Endothelial cell (in vitro differentiated cells): ENCODE measurements around the gene ZBTB12. TPM values are rescaled to one million over a fixed set of nuclear protein-coding genes. Genes with fewer than 3 reads are reported as not detected.

Experiments
- DNase-seq: peaks from one replicate; pipeline ENCODE4 v3.0.0; 2021; ENCODE audit warnings: low spot score
- H3K27ac Mint-ChIP-seq: one replicate; pipeline ENCODE4 v1.8.0; 2021; ENCODE audit warnings: mixed read lengths, inconsistent platforms; ENCODE audit not compliant: unreplicated experiment
- H3K27me3 Mint-ChIP-seq: one replicate; pipeline ENCODE4 v1.8.0; 2021; ENCODE audit warnings: mild to moderate bottlenecking, moderate library complexity, mixed read lengths, inconsistent platforms; ENCODE audit not compliant: unreplicated experiment
- H3K36me3 Mint-ChIP-seq: one replicate; pipeline ENCODE4 v1.8.0; 2021; ENCODE audit warnings: mild to moderate bottlenecking, low read depth, mixed read lengths, inconsistent platforms; ENCODE audit not compliant: unreplicated experiment
- H3K4me1 Mint-ChIP-seq: one replicate; pipeline ENCODE4 v1.8.0; 2021; ENCODE audit warnings: mild to moderate bottlenecking, mixed read lengths, inconsistent platforms; ENCODE audit not compliant: unreplicated experiment
- H3K4me3 Mint-ChIP-seq: one replicate; pipeline ENCODE4 v1.8.0; 2021; ENCODE audit warnings: mild to moderate bottlenecking, mixed read lengths, inconsistent platforms; ENCODE audit not compliant: unreplicated experiment
- H3K9me3 Mint-ChIP-seq: one replicate; pipeline ENCODE4 v1.8.0; 2021; ENCODE audit warnings: mixed read lengths, inconsistent platforms; ENCODE audit not compliant: unreplicated experiment
- CTCF ChIP-seq: fragments of 200-600 bp; sonication (generic); IDR thresholded peaks from one replicate; pipeline ENCODE4 v1.5.0; 2021; ENCODE audit warnings: antibody characterized with exemption; ENCODE audit not compliant: unreplicated experiment
- total RNA-seq: library from RNA; stranded (reverse); fragmentation: NEBNext Ultra II Directional; extraction: Animal tissue kit (Norgen Biotek cat#: 25700); gene quantifications from one replicate; pipeline ENCODE4 v1.2.1, GENCODE V29; 2021; ENCODE audit not compliant: unreplicated experiment

The ZBTB12 gene
- total RNA-seq, 1 donor from 2014 or later: 9.0 TPM

GRCh38 chr6:31883676-31884075 is 18.2 kb downstream of the ZBTB12 start:
- no peak for TF ChIP-seq CTCF
- H3K4me1 Mint-ChIP-seq: no peaks in the 10 kb centered on the region
- DNase-seq: no peak
- no peaks in the 10 kb centered on the region for H3K9me3 Mint-ChIP-seq
- H3K27me3 Mint-ChIP-seq: peaks cover 13% of the 10 kb centered on the region
- peaks cover 13% of the 10 kb centered on the region for H3K36me3 Mint-ChIP-seq
- H3K27ac Mint-ChIP-seq: no peak overlapping the region
- no peak overlapping the region for H3K4me3 Mint-ChIP-seq

- no peak for DNase-seq
- H3K27me3 Mint-ChIP-seq: peaks cover 13% of the 10 kb centered on the region
- H3K4me1 Mint-ChIP-seq: no peaks in the 10 kb centered on the region
- H3K4me3 Mint-ChIP-seq: no peak overlapping the region
- no peak for TF ChIP-seq CTCF
- no peaks in the 10 kb centered on the region for H3K9me3 Mint-ChIP-seq
- H3K27ac Mint-ChIP-seq: no peak overlapping the region
- peaks cover 13% of the 10 kb centered on the region for H3K36me3 Mint-ChIP-seq
These were observed 19.5 kb downstream of the ZBTB12 start for GRCh38 chr6:31882344-31882743.

- no peaks in the 10 kb centered on the region for H3K4me1 Mint-ChIP-seq
- peak overlapping the region; percentile 9 for H3K4me3 Mint-ChIP-seq
- H3K36me3 Mint-ChIP-seq: peaks cover 11% of the 10 kb centered on the region
- DNase-seq: no peak
- TF ChIP-seq CTCF: no peak
- H3K27ac Mint-ChIP-seq: no peak overlapping the region
- H3K9me3 Mint-ChIP-seq: no peaks in the 10 kb centered on the region
- H3K27me3 Mint-ChIP-seq: peaks cover 13% of the 10 kb centered on the region
These were observed 20.6 kb downstream of the ZBTB12 start for GRCh38 chr6:31881136-31881859.

- H3K36me3 Mint-ChIP-seq: peaks cover 8% of the 10 kb centered on the region
- H3K27ac Mint-ChIP-seq: no peak overlapping the region
- H3K27me3 Mint-ChIP-seq: peaks cover 6% of the 10 kb centered on the region
- no peaks in the 10 kb centered on the region for H3K9me3 Mint-ChIP-seq
- H3K4me1 Mint-ChIP-seq: no peaks in the 10 kb centered on the region
- DNase-seq: no peak
- no peak for TF ChIP-seq CTCF
- no peak overlapping the region for H3K4me3 Mint-ChIP-seq
These were observed 21.3 kb downstream of the ZBTB12 start for GRCh38 chr6:31880616-31881015.

- Mint-ChIP-seq H3K27me3 (peaks cover 6% of the 10 kb centered on the region), H3K4me1 (no peaks in the 10 kb centered on the region), H3K9me3 (no peaks in the 10 kb centered on the region), H3K36me3 (peaks cover 8% of the 10 kb centered on the region), H3K4me3 (no peak overlapping the region), H3K27ac (no peak overlapping the region)
- no peak for TF ChIP-seq CTCF
- no peak for DNase-seq
These were observed 22.0 kb downstream of the ZBTB12 start for GRCh38 chr6:31879901-31880300.
